ENCODE results near the gene ORM1.

- no peak for TF ChIP-seq CTCF (IDR thresholded peaks at IDR 0.05)
- TF ChIP-seq POLR2A (IDR thresholded peaks at IDR 0.05): no peak
Observed at GRCh38 chr9:114300846-114301797, 21.8 kb upstream of the ORM1 start.

Data from right lobe of liver (tissue), 4 donors.